Measurements from ENCODE around the gene C1orf53.
"Not testable (repeated sequence)": the region's sequence is repeated elsewhere in the genome, so short reads cannot be mapped to it uniquely, and the experiment has no call there.

The C1orf53 gene

GRCh38 chr1:197902454-197903195 is at the start of gene C1orf53:
C1orf53 (plus strand) TSS chr1:197902630; CDS start chr1:197902650, 20 bp downstream.
- H3K27ac ChIP-seq: peak within 1 kb of the TSS; percentile 41 to 93 (median 84)
- H3K4me3 ChIP-seq: peak within 1 kb of the TSS; percentile 53 to 80 (median 66)

DNA sequence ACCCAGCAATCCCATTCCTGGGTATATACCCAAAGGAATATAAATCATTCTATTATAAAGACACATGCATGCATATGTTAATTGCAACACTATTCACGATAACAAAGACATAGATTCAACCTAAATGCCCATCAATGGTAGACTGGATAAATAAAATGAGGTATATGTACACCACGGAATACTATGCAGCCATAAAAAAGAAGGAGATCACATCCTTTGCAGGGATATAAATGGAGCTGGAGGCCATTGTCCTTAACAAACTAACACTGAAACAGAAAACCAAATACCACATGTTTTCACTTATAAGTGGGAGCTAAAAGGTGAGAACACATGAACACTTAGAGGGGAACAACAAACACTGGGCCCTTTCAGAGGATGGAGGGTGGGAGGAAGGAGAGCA is 46.7 kb upstream of the C1orf53 start:
- H3K27ac ChIP-seq, H3K4me3 ChIP-seq: not testable (repeated sequence)

- Histone ChIP-seq H3K4me3 (no peak overlapping the region), H3K27ac (no peak overlapping the region)
Observed at GRCh38 chr1:197857477-197857876, 45.0 kb upstream of the C1orf53 start.

- Histone ChIP-seq H3K4me3 (no peak overlapping the region), H3K27ac (no peak overlapping the region)
Observed at GRCh38 chr1:197859024-197859423, 43.4 kb upstream of the C1orf53 start.

- Histone ChIP-seq H3K27ac (no peak overlapping the region), H3K4me3 (no peak overlapping the region)
Observed at GRCh38 chr1:197862221-197862620, 40.2 kb upstream of the C1orf53 start.

GRCh38 chr1:197862671-197863070 is 39.8 kb upstream of the C1orf53 start:
- Histone ChIP-seq H3K27ac (no peak overlapping the region), H3K4me3 (no peak overlapping the region)

- no peak overlapping the region for H3K27ac ChIP-seq
Observed at GRCh38 chr1:197865809-197866208, 36.6 kb upstream of the C1orf53 start.

GRCh38 chr1:197868751-197869489 is 33.5 kb upstream of the C1orf53 start:
- Histone ChIP-seq H3K4me3 (no peak overlapping the region), H3K27ac (no peak overlapping the region)

More at GRCh38 chr1:197865809-197866208, 36.6 kb upstream of the C1orf53 start:
- no peak overlapping the region for H3K4me3 ChIP-seq

DNA sequence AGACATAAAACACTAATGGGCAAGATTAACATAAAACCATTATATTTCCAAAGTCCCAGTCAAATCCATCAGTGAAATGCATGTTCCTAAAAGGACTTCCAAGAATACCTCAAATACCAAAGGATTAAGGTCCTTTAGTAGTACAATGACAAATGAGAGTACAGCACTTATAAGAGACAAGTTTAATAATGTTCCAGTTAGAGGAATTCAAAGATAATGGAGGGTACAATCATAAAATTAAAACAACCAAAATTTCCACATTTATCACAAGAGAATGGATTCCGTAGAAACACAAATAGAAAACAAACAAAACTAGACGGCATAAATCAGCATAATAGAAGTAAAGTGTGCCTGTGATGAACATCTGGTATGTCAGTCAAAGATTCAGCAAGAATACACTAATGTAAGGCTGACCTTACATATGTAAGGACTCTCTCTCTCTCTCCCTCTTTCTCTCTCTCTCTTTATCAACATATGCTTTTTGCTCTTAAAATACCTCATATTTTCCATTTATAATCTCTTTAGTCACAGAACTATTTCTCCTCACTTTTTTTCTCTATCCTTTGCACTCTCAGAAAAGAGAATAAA is 32.8 kb upstream of the C1orf53 start:
- no peak overlapping the region for H3K27ac ChIP-seq
- H3K4me3 ChIP-seq: no peak overlapping the region

GRCh38 chr1:197876894-197877293 is 25.5 kb upstream of the C1orf53 start:
- no peak overlapping the region for H3K27ac ChIP-seq

GRCh38 chr1:197880385-197880784 is 22.0 kb upstream of the C1orf53 start:
- not testable (repeated sequence) for H3K4me3 ChIP-seq

More at GRCh38 chr1:197876894-197877293, 25.5 kb upstream of the C1orf53 start:
- no peak overlapping the region for H3K4me3 ChIP-seq

GRCh38 chr1:197882241-197882640 is 20.2 kb upstream of the C1orf53 start:
- H3K4me3 ChIP-seq, H3K27ac ChIP-seq: not testable (repeated sequence)

More at GRCh38 chr1:197880385-197880784, 22.0 kb upstream of the C1orf53 start:
- not testable (repeated sequence) for H3K27ac ChIP-seq

- H3K4me3 ChIP-seq: no peak overlapping the region
- H3K27ac ChIP-seq: no peak overlapping the region
Observed at GRCh38 chr1:197884173-197884572, 18.3 kb upstream of the C1orf53 start.

DNA sequence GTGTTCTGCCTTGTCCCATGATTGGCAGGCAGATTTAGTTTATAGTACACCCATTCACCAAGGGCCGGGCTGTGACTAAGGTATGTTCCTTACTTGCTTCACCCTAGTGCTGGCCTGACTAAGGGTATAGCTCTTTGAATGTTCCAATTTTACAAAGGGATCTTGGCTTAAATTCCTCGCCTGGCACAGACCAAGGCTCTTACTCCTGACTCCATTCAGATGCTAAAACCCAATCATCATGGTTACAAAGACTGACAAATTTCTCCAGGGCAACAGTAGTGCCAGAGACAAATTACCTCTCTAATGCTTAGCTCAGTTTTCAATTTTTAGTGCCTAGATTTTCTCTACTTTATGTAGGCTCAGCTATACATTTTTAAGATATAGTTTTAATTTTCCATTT is 11.5 kb upstream of the C1orf53 start:
- H3K27ac ChIP-seq: no peak overlapping the region
- no peak overlapping the region for H3K4me3 ChIP-seq

DNA sequence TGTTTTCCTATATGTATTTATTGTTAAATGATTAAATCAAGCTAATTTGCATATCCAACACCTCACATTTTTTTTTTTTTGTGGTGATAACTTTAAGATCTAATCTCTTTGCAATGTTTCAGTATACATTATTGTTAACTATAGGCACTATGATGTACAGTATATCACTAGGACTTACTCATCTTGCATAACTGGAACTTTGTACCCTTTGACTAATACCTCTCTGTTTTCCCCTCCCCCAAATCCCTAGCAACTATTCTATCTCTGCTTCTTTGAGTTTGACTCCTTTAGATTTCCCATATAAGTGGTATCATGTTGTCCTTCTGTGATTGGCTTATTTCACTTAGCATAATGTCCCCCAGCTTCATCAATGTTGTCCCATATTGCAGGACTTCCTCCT is 9.7 kb upstream of the C1orf53 start:
- no peak overlapping the region for H3K27ac ChIP-seq
- H3K4me3 ChIP-seq: no peak overlapping the region

DNA sequence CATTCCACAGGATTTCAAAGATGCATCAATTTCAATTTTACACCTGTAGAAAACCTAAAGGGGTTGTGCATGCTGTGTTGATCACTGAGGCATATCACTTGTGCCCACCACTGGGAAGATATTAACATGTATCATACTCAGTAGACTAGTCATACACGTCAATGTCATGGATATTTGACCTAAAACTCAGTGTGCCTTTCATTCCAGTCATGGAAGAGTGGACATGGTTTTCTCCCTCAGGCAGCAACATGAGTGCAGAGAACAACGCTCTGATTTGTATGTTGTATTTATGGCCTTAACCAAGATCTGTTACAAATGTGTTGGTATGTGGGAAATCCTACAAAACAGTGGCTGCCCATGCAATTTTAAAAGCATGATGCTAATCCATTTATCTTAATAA is 6.1 kb upstream of the C1orf53 start:
- Histone ChIP-seq H3K4me3 (no peak overlapping the region), H3K27ac (no peak overlapping the region)

- H3K4me3 ChIP-seq: no peak overlapping the region
Observed at GRCh38 chr1:197899037-197899436, 3.4 kb upstream of the C1orf53 start.

GRCh38 chr1:197902131-197902453 is 338 bp upstream of the C1orf53 start:
- Histone ChIP-seq H3K4me3 (peak overlapping the region; percentile 53 to 80 (median 66)), H3K27ac (peak overlapping the region; percentile 41 to 93 (median 84))

More at GRCh38 chr1:197899037-197899436, 3.4 kb upstream of the C1orf53 start:
- no peak overlapping the region for H3K27ac ChIP-seq

- H3K4me3 ChIP-seq: peak overlapping the region; percentile 53 to 80 (median 66)
- H3K27ac ChIP-seq: peak overlapping the region in 9 of 21 experiments; percentile 78 to 91 (median 84)
Observed at GRCh38 chr1:197903196-197903514, 725 bp downstream of the C1orf53 start.

DNA sequence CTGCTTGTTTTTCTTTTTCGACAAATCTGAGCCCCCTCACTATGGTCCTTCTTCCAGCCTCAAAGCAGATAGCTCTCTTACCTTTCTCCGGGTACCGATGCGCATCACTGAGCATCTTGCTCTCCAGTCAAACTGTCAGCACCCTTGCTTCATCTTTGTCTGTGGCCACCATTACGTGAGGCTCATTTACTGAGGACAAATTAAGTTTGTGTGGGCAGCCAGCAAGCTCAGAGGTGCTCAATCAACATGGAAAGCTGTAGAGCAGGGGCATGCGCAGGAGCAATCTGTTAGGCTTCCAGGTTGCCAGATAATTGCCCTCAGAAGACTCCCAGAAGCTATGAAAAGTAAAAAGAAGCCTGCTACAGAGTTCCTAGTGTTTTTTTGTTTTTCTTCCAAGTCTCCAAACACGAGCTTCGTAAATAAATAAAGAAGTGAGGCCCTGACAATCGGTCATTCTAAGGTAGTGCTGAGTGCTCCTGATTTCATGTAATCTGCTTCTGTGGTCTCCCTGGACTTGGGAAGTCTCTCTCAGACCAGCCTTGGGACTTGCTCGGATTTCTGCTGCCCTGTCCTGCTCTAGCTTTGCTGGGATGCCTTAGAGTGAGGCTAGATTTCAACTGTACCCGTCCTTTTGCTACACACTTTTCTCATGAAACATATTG is 1.8 kb downstream of the C1orf53 start:
- Histone ChIP-seq H3K27ac (no peak overlapping the region), H3K4me3 (no peak overlapping the region)

All from skin epidermis (tissue), 12 donors.